Stimulated activated CD8-positive, alpha-beta memory T cell treated with anti-CD3 and anti-CD28 coated beads, Interleukin-15, amount 100 ng/mL, for 4 hours (primary cell): ENCODE results near the gene SCAP.
A peak's percentile ranks its signal among the peaks of the same experiment; 100 is the strongest.
"Not testable (repeated sequence)": the region's sequence is repeated elsewhere in the genome, so short reads cannot be mapped to it uniquely, and the experiment has no call there.

Experiments
- DNase-seq, 2 donors: peaks; one replicate each; pipeline ENCODE4 v3.0.0-alpha.2; 2020; ENCODE audit warnings: low read depth in 2 of 2

SCAP gene

GRCh38 chr3:47398228-47398627, 77.5 kb downstream of the SCAP start:
- DNase-seq: no peak

DNA sequence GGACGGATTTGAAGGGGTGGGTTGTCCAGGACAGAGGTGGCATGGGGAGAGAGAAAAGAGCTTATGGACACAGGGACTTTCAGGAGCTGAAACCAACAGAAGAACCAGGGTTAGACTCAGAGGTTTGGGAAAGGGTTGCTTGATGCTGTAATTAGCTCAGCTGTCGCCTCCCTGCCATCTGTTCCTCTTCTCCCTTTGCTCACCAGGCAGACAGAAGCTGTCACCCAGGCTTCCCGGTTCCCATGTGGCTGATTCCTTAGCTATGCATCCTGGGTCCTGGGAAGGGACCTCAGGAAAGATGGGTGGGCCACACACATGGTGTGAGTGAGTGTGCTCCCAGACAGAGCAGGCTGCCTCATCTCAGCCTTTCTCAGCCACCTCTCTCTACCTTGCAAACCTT, 80.9 kb downstream of the SCAP start:
- no peak for DNase-seq

GRCh38 chr3:47394140-47394870, 81.4 kb downstream of the SCAP start:
- no peak for DNase-seq

DNA sequence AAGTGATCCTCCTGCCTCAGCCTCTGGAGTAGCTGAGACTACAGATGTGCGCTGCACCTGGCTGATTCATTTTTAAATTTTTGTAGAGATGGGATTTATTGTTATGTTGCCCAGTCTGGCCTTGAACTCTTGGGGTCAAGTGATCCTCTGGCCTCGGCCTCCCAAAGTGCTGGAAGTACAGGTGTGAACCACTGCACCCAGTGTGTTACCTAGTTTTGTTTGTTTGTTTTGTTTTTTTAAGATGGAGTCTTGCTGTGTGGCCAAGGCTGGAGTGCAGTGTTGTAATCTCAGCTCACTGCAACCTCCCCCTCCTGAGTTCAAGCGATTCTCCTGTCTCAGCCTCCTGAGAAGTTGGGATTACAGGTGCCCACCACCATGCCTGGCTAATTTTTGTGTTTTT, 82.8 kb downstream of the SCAP start:
- no peak for DNase-seq

- no peak for DNase-seq
Observed at GRCh38 chr3:47385796-47386195, 89.9 kb downstream of the SCAP start.

- no peak for DNase-seq
Observed at GRCh38 chr3:47385007-47385406, 90.7 kb downstream of the SCAP start.

DNA sequence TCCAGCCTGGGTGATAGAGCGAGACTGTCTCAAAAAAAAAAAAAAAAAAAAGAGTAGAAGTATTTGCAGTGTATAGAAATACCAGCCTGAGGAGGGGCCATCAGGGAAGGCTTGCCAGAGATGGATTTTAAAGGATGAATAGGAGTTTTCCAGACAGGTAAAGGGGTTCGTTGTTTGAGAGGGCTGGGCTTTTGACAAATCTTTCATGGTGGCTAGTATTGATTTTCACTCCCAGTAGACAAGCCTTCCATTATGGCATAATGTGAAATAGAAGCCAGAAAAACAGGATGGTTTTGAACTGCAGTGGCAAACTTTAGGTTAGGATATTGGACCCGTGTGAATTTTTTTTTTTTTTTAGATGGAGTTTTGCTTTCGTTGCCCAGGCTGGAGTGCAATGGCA, 91.3 kb downstream of the SCAP start:
- DNase-seq: no peak

- peak; percentile 48 to 53 for DNase-seq
Observed at GRCh38 chr3:47381317-47382157, 94.2 kb downstream of the SCAP start.

- DNase-seq: peak; percentile 95 to 97
Observed at GRCh38 chr3:47380601-47381316, 95.0 kb downstream of the SCAP start, which contains the start of gene PTPN23. TSS of gene PTPN23 (plus strand) at chr3:47381021. CDS start at chr3:47381097, 76 bp downstream.

DNA sequence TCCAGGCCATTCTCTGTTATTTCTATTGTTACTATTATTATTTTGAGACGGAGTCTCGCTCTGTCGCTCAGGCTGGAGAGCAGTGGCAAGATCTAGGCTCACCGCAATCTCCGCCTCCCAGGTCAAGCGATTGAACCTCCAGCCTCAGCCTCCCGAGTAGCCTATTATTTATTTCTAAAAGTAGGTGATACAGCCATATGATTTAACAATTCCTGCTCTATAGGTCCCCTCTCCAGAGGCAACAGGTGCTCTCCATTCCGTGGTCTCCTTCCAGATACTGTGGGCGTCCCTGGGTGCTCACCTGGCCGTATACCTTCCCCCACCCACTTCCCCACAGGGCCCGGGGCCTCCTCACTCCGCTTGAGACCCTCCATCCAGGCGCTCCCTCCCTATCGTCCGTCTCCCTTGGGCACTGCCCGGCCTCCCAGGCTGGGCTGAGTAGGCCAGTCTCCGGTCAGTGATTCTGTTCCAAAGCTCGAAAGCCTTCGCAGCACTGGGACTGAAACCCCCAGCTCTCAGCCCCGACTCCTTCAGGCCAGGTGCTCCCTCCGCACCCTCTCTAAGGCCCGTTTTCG, 95.6 kb downstream of the SCAP start:
- DNase-seq: no peak

DNA sequence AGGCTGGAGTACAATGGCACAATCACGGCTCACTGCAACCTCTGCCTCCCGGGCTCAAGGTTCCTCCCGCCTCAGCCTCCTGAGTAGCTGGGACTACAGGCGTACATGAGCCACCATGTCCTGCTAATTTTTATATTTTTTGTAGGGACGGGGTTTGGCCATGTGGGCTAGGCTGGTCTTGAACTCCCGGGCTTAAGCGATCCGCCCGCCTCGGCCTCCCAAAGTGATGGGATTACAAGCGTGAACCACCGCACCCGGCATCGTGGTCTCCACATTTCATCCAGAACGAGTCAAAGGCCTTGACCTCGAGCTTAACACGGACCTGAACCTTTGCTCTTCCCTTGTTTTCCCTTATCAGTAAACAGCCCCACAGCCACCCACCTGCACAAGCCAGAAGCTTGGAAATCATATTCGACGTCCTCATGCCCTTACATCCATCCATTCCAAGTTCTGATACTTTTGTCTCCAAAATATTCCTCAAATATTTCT, 96.3 kb downstream of the SCAP start:
- DNase-seq: no peak

DNA sequence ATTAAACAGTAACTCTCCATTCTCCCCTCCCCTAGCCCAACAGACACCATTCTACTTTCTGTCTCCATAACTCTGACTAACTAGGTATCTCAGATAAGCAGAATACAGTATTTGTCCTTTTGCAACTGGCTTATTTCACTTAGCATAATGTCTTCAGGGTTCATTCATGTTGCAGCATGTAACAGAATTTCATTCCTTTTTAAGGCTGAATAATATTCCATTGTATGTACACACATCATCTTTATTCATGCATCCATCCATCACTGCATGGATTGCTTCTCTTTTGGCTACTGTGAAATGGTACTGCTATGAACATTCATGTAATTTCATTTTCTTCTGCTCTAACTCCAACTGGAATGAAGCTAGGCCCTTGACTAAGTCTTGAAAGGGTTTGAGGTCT, 96.9 kb downstream of the SCAP start:
- no peak for DNase-seq

- no peak for DNase-seq
Observed at GRCh38 chr3:47377186-47377585, 98.6 kb downstream of the SCAP start.

- no peak for DNase-seq
Observed at GRCh38 chr3:47376393-47376792, 99.3 kb downstream of the SCAP start.

DNA sequence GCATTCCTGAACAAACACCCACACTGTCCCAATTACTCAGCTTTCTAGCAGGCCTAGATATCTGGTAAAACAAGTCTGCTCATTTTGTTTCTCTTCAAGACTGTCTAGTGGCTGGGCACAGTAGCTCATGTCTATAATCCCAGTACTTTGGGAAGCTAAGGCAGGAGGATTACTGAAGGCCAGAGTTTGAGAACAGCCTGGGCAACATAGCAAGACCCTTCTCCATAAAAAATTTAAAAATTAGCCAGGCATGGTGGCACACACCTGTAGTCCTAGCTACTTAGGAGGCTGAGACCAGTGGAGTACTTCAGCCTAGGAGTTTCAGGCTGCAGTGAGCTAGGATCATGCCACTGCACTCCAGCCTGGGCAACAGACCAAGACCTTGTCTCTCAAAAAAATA, 101.2 kb downstream of the SCAP start:
- DNase-seq: no peak

DNA sequence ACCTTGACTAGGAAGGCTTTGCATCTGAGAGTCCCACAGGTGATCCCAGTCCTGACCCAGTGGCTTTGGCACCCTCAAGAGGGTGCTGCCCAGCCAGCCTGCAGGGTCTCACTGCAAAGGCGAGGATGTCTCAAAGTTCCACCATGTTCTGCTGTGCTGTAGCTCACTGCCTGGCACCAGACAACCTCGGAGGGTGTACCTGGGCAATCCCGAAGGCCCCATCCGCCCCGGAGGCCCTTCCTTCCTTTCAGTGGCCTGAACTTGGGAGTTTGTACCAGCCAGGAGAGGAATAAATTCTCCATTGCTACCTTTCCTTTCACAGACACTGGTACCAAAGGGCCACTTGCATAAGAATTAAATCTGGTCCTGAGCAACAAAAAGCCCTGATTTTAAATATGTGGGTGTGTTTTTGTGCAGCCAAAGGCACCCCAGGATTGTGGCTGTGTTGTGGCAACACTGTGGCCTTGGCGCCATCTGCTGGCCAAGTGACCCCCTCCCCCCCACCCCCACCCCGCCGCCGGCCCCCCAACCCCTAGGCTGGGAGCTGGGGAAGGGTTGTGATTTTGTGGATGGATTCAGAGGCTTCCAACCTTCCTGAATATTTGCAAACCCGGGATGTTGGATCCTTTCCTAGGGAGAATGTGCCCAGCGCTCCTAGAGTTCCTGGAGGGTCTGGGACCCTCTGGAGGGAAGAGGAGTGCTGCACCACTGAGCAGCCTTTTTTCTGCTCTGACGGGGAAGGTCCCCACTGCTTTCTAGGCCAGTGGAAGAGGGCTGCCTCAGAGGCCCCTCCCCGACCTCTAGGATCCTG, 104.6 kb downstream of the SCAP start:
- DNase-seq: no peak

DNA sequence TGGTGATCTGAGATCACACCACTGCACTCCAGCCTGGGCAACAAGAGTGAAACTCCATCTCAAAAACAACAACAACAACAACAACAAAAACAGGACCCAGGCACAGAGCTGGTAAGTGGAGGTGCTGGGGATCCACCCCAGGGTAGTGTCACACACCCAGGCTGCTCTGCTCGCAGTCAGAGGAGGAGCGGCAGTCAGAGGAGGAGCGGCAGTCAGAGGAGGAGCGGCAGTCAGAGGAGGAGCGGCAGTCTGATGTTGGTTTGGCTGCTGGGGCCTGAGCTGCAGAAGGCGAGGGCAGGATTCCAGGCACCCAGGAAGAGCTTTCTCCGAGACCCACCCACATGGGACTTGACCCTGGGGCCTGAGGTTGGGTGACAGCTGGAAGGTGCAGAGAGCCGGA, 105.7 kb downstream of the SCAP start:
- DNase-seq: not testable (repeated sequence)

DNA sequence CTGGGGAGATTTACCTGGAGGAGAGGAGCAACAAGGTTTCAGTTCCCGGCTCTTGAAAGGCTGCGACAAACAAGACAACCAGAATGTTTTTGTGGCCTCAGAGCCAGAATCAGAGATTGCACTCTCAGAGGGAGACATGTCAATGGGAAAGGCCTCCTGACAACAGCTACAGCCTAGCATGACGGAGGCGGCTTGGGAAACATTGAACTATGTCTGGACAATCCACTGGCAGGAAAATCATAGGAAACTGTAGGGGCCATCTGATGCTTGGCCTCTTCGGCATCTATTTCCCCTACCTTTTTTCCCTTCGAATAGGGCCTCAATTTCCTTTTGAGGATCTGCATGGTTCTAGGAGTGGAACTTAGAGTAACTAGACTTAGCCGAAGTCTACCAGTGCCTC, 108.1 kb downstream of the SCAP start:
- DNase-seq: no peak

GRCh38 chr3:47366833-47367232, 108.9 kb downstream of the SCAP start:
- DNase-seq: no peak

DNA sequence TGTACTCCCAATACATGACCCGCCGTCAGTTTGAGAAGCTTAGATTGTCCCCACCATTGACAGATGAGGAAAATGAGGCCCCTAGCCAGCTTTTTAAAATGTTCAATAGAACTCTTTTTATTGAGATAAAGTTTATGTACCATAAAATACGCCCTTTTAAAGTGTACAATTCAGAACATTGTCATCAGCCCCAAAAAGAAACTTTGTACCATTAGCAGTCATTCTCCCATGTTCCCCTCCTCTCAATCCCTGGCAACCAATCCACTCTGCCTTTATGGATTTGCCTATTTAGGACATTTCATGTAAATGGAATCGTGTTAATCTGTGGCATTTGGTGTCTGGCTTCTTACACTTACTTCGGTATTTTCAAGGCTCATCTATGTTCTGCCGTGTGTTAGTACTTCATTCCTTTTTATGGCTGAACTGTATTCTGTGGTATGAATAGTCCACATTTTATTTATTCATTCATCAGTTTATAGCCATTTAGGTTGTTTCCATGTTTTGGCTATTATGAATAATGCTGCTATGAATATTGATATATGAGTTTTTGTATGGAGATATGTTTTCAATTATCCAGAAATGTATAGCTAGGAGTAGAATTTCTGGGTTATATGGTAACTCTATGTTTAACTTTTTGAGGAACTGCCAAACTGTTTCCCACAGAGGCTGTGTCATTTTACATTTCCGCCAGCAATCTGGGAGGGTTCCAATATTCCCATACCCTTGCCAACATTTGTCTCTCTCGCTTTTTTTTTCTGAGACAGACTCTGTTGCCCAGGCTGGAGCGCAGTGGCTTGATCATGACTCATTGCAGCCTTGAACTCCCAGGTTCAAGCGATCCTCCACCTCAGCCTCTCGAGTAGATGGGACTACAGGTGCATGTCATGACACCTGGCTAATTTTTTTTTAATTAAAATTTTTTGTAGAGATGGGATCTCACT, 110.3 kb downstream of the SCAP start:
- DNase-seq: no peak
